A204.1 (cell line): ENCODE results near the gene SDR42E2.
"Not testable (repeated sequence)": the region's sequence is repeated elsewhere in the genome, so short reads cannot be mapped to it uniquely, and the experiment has no call there.

ENCODE experiments used
- FAIRE-seq: peaks from 2 replicates; lab custom pipeline; 2012; peaks lifted over from hg19 to GRCh38; lab: Jason Lieb, UNC

SDR42E2 gene

DNA sequence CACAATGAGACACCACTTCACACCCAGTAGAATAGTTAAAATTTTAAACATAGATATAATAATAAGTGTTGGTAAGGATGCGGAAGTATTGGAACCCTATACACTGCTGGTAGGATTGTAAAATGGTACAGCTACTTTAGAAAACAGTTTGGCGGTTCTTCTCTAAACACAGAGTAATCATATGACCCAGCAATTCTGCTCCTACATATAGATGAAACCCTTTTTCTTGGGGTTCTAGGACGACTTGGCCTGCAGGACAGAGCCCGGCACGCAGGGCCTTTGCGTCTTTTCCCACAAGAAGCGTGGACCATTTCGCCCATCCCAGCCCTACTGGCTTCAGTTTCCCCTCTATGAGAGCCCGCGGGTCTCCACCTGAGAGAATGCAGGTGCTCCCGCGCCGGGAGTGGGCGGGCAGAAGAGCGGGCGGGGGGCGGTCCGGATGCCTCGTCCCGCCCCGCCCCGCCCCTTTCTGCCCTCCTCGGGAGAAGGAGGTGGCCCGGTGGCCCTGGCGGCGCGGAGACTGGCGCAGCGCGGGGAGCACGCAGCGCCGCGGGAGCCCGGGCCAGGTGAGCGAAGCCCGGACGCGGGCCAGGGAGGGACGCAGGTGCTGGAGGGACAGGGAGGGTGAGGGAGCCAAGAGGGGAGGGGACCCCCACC is at the start of gene SDR42E2:
Gene SDR42E2 (plus strand): TSS at position 508 of the 657 bp plus-strand sequence. CDS start 3,077 bp downstream, outside the sequence.
- no peak for FAIRE-seq

DNA sequence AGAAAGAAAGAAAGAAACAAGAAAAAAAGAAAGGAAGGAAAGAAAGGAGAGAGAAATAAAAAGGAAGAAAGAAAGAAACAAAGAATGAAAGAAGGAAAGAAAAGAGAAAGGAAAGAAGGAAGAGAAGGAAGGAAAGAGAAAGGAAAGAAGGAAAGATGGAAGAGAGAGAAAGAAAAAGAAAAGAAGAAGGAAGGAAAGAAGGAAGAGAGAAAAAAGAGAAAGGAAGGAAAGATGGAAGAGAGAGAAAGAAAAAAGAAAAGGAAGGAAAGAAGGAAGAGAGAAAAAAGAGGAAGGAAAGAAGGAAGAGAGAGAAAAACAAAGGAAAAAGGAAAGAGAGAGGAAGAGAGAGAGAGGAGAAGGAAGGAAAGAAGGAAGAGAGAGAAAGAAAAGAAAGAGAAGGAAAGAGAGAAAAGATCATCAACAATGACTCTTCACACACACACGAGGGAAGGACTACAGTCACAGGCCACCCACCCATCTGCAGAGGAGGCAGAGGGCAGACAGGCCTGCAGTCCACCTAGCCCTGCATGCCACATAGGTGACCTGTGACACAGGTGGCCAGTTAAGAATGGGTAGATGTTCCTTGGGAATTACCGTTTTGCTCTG is 46.1 kb upstream of the SDR42E2 start:
- no peak for FAIRE-seq

DNA sequence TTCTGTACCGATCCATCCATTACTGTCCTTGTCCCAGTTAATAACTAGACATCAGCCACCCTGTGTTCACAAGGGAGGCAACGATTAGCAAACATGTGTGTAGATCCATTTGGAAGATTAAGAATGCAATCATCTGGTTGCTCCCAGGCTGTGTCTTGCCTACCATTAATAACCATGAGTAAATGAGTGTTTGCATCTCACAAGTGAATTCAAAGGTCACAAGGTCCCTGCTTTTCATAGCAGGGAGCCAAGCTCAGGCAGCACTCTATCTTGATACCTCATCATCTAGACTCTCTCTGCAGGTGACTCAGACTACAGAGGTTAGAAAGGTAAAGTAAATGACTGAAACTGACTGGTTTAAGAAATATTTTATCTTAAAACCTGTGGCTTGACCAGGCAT is 44.7 kb upstream of the SDR42E2 start:
- no peak for FAIRE-seq

DNA sequence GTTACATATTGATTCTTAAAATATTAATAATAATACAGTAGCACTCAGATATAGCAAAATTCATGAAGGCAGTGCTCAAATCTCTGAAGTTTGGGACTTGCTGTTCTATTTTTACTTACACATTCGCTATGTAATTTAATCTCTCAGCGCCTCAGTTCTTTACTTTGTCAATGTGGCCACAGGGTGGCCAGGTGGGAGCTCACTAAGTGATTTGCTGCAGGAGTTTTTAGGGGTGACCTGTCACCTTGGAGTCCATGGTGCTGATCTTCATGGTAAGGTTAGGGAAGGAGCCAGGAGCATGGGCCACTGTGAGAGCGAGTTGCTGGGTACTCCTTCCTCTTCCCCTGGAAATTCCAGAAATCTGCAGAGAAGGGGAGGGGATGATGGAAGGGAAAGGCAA is 41.9 kb upstream of the SDR42E2 start:
- no peak for FAIRE-seq

DNA sequence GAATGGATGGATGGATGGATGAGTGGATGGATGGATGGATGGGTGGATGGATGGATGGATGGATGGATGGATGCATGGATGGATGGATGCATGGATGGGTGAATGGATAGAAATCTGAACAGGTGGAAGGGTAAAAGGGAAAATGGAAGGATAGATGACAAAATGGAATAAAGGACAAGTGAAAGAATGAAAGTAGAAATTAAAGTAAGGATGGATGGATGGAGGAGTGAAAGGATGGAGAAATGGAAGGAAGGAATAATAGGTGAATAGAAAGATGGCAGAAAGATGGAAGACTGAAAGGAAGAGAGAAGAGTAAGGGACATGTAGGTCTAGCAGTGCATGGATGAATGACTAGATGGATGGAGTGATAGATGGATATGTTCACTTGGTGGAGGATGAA is 40.1 kb upstream of the SDR42E2 start:
- FAIRE-seq = no peak

DNA sequence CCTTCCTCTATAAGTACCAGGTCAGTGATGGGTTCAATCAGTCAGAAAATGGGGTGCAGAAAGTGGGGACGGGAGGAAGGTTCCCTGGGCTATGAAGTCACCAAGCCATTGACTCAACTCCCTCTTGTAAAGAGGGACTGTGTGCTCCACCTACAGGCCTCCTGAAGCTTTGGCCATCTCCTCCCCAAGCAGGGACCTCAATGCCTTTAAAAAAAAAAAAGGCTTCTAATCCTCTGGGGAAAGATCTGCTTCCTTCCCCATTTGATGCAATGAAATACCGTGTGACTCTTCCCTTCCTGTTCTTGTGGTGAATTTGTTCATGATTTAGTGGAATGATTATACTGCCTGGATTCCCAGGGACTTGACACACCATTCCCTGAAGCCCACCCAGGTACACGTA is 39.2 kb upstream of the SDR42E2 start:
- no peak for FAIRE-seq

DNA sequence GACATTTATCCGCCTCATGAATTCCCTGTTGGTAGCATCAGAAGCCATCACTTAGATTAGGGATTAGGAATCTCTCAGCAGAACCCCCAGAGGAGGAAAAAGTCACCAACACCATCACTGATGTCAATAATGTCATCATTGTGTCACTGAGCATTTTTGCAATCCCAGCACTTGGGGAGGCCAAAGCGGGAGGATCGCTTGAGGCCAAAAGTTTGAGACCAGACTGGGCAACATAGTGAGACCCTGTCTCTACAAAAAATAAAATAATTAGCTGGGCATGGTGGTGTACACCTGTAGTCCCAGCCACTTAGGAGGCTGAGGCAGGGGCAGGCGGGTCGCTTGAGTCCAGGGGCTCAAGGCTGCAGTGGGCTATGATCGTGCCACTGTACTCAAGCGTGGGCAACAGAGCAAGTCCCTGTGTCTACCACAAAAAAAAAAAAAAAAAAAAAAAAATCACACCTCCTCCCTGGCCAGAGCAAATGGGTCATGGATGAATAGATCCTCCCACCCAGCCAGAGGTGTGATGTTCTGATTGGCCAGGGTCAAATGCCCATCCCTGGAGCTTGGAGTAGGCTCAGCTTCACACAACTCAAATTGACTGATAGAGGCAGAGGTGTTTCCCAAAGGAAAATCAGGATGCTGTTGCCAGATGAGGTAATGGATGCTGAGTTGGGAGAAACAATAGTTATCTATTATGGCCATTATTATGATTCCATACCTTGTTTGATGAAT is 38.4 kb upstream of the SDR42E2 start:
- no peak for FAIRE-seq

DNA sequence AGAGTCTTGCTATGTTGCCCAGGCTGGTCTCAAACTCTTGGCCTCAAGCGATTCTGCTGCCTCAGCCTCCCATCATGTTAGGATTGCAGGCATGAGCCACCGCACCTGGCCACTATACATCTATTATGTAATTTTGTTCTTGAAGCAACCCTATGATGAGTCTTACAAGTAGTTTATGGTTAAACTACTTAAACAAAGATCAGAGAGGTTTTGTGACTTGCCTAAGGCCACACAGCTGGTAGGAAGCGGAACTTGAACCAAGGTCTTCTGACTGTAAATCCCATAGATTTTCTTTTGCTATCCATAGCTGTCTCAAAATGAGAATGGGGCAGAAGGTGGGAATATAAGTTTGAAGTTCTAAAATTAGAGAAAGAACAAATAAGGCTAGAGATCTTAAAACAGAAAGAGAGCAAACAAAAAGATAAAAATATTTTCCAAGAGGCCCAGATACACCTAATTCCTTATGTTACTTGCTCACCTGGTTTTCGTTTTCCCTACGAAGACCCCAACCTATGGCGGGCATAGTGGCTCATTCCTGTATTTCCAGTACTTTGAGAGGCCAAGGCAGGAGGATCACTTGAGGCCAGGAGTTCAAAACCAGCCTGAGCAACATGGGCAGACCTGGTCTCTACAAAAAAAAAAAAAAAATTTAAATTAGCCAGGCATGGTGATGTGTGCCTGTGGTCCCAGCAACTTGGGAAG is 37.6 kb upstream of the SDR42E2 start:
- FAIRE-seq = no peak

DNA sequence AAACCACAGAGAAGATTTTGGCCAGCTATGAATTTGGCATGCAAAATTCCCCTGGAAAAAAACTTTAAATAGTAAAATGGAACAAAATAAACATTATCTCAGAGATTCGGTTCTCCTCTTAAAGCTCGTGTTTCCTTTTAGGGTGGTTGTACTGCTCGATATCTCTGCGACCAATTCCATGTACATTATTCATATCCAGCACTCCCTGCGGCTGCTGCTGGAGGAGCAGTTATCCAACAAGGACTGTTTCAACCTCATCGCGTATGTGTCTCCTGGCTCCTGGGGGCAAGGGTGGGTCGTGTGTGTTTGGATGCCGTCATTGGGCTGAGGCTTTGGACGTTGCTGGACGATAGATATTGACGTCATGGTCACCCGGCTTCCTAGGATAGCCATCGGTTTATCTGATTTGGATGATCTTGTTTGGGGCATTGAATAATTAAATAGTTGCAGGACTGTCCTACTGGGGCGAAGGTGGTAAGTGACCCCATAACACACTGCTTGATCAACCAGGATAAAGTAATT is 36.2 kb upstream of the SDR42E2 start:
- no peak for FAIRE-seq

DNA sequence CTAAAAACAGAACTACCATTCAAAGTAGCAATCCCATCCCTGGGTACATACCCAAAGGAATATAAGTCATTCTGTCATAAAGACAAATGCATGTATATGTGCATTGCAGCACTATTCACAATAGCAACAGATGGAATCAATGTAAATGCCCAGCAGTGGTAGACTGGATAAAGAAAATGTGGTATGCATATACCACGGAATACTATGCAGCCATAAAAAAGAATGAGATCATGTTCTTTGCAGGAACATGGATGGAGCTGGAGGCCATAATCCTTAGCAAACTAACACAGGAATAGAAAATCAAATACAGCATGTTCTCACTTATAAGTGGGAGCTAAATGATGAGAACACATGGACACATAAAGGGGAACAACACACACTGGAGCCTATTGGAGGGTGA is 33.8 kb upstream of the SDR42E2 start:
- FAIRE-seq = not testable (repeated sequence)

DNA sequence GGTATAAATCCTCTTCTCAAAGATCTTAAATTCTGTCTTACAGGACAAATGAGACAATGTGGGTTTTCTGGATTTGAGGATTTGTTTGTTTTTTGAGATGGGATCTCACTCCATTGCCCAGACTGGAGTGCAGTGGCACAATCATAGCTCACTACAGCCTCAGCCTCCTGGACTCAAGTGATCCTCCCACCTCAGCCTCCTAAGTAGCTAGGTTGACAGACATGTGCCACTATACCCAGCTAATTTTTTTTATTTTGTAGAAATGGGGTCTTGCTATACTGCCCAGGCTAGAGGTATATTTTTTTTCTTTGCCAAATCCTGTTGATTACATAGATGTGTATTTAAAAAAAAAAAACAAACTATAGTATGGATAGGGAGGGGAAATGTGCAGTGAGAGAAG is 31.8 kb upstream of the SDR42E2 start:
- FAIRE-seq = no peak

DNA sequence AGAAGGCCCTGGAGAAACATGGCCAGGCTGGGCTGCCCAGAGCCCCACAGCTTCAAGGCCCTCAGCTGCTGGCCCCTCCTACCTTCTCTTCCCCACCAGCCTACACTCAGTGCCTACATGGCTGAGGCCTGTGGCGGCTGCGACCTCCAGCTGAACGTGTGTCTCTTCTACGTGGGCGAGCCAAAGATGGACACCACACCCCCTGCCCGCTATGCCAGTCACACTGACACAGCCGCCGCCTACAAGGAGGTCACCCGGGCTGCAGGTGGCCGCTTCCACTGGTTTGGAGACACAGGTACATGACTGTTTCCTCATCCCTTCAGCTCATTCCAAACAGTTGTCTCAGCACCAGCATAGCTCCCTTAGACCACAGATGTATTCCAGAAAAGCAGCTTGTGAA is 29.5 kb upstream of the SDR42E2 start:
- no peak for FAIRE-seq

DNA sequence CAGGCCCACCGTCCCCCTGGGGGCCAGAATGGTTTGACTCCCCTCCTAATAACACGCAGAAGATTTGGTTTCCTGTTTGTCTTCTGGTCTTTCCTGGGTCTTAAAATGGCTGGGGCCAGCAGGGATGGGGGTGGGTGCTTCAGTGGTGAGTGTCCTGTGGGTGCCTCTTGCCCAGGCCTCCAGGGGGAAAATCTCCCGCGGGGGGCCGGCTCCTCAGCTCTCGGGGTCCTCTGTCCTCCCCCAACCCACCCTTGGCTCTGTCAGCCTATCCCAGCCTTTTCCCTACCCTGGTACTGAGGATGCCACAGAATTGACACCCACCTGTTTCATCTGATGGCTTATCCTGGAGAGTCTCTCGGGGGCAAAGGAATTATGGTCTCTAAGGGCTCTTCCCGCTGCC is 23.8 kb upstream of the SDR42E2 start:
- FAIRE-seq = no peak

DNA sequence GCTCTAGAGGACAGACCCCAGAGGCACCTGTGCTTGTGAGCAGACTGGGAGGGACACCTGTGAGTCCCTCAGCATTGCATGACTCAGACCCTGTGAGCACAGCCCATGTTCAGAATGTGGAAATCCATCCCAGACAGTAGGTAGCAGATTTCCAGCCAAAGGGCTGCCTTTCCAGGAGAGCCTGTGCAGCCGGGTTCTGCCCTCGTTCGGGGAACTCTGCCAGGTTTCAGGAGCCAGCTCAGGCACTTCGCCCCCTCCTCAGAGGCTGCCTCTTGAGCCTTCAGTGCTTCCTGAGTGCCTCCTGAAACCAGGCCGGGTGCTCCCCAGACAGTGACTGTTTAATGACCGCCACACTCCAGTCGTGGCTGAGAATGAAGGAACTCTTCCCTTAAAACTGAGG is 23.3 kb upstream of the SDR42E2 start:
- FAIRE-seq = no peak

DNA sequence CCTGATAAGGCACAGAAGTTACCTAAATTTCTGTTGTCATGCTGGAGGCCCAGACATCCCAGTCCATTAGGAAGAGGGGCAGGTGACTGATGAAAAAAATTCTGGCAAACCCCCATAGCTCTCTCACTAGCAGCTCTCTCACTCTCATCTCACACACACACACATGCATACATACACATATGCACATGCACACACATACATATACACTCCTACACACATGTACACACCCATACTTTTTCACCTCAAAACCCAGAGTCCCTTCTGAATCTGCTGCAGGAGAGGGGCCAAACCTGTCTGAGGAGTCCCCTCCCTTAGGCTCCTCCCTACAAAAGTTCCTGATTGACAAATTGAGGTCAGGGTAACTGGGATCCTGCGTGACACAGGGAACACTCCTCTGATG is 22.6 kb upstream of the SDR42E2 start:
- no peak for FAIRE-seq

DNA sequence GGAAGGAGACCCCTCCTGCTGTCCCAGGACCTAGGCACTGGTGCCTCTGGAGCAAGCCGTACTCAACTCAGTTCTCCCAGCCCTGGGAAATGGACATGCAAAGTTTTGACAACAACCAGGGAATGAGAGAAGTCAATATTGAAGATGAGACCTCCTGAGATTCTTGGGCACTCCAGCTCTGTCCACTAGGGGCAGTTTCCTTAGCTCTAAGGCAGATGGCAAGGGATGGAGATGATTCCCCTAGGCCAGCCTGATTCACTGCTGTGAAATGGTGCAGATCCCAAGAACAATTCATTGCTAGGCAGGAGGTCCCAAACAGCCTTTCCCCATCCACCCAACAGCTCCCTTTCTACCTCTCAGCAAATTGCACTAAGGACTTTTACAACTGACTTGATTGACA is 20.5 kb upstream of the SDR42E2 start:
- no peak for FAIRE-seq

DNA sequence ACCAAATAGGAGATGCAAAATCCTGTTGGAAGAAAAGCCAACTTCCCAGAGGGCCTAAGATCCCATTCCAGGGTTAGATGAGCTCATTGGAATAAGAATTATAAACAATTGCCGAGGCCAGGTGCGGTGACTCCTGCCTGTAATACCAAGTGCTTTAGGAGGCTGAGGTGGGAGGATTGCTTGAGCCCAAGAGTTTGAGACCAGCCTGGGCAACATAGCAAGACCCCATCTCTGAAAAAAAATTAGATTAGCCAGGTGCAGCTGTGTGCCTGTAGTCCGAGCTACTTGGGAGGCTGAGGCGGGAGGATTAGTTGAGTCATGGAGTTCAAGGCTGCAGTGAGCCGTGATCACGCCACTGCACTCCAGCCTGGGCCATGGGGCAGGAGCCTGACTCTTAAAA is 17.8 kb upstream of the SDR42E2 start:
- FAIRE-seq = no peak

DNA sequence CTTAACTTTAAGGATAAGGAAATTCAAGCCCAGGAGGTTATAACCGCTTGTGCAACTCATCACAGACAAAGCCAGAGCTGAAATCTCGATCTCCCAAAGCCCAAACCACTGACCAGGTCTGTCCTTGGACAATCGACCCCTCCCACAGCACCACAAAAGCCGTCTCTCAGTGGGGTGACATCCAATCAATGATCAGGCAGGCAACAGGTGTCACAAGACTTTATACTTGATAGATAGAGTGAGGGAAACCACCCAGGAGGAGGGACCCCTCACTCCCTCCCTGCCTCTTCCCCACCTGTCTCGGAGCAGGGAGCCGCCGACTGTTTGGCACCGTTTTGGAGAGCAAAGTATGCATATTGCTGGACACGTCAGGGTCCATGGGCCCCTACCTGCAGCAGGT is 14.5 kb upstream of the SDR42E2 start:
- no peak for FAIRE-seq

DNA sequence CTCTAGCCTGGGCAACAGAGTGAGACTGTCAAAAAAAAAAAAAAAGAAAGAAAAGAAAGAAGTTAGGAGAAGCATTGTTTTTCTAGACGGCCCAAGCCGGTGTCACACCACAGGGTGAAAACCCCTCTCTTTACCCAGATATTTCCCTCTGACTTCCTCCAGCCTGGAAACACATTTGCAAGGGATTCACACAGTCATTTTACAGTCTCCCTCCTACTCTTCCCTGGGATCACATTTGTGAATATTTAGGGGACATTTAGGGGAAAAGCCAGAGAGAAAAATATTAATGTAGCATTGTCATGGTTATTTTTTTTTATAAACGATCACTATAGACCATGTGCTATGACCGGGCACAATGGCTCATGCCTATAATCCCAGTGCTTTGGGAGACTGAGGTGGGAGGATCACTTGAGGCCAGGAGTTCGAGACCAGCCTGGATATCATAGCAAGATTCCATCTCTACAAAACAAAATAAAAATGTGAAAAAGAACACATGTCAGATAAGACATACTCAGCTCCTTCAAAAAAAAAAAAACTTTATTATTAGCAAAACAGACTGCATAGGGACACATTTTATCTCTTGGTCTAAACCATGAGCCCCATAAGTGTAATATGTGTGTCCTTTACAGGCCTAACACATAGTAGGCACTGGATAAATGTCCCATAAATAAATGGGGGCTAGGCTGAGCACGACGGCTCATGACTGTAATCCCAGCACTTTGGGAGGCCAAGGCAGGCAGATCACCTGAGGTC is 10.9 kb upstream of the SDR42E2 start:
- no peak for FAIRE-seq

DNA sequence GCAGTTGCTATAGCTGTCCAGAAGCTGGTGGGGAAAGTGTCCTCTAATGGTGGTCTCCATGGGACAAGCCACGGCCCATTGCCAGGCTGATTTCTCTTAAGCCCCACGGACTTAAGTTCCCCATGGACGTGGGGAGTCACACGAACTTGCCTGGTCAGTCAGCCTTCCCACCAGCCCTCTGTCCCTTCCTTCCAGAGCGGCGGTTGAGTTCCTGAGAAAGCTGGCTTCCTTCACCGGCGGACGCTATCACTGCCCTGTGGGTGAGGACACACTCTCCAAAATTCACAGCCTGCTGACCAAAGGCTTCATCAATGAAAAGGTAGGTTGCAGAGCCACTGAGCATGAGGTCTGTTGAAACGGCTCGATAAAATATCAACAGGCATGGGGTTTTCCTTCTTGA is 10.0 kb upstream of the SDR42E2 start:
- FAIRE-seq = no peak

DNA sequence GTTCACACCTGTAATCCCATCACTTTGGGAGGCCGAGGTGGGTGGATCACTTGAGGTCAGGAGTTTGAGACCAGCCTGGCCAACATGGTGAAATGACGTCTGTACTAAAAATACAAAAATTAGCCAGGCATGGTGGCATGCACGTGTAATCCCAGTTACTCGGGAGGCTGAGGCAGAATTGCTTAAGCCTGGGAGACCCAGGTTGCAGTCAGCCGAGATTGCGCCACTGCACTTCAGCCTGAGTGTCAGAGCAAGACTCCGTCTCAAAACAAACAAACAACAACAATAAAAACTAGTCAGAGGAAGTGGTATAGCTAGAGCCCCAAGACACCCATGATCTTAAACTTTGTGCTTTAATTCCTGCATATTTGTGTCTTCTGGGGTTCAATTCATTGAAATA is 9.2 kb upstream of the SDR42E2 start:
- not testable (repeated sequence) for FAIRE-seq

DNA sequence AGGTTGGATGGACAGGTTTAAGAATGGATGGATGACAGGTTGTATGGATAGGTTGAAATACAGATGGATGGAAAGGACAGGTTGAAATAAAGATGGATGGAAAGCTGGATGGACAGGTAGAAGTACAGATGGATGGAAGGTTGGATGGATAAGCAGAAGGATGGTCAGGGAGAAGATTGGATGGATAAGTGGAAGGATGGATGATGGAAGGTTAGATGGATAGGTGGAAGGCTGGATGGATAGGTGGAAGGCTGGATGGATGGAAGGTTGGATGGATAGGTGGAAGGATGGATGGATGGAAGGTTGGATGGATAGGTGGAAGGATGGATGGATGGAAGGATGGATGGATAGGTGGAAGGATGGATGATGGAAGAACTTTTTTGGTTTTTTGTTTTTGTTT is 905 bp upstream of the SDR42E2 start:
- no peak for FAIRE-seq
